MM.1S (cell line): ENCODE results near the gene ZBTB7C.

Source experiments
- EZH2 ChIP-seq: fragments of 300-600 bp; sonication (generic); optimal IDR thresholded peaks from 2 replicates; pipeline ENCODE3; 2017; ENCODE audit warnings: low read depth, mild to moderate bottlenecking, antibody characterized with exemption, low read length, mixed read lengths
- EZH2phosphoT487 ChIP-seq: fragments of 300-600 bp; sonication (generic); IDR thresholded peaks from 2 replicates; pipeline ENCODE4 v1.6.1; 2018; ENCODE audit warnings: antibody characterized with exemption, low read length

DNA sequence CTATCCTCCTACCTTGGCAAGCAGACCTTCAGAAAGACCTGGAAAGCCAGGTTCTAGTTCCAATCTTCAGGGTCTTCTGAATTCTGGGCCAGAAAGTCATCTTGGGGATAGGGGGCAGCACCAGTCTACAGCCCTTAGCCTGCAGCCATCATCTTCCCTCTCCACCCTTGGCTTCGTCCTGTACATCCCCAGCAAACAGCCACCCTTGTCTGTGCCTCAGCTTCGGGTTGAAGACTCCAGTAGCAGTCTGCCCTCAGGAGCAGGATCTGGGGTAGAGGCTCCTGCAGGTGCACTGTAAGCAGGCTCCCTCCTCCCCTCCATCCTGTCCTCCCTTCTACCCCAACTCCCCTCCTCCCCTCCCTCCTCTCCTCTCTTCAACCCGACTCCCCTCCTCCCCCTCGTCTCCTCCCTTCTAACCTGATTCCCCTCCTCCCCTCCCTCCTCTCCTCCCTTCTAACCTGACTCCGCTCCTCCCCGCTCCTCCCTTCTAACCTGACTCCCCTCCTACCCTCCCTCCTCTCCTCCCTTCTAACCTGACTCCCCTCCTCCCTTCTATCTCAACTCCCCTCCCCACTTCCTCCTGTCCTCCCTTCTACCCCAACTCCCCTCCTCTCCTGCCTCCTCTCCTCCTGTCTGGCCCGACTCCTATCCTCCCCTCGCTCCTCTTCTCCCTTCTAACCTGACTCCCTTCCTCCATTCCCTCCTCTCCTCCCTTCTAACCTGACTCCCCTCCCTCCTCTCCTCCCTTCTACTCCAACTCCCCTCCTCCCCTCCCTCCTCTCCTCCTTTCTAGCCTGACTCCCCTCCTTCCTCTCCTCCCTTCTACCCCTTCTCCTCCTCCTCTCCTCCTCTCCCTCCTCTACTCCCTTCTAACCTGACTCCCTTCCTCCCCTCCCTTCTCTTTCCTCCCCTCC lies 388.6 kb downstream of the ZBTB7C start:
- TF ChIP-seq EZH2phosphoT487 (no peak), EZH2 (no peak)
